Renal cortical epithelial cell (primary cell): ENCODE data around the gene TBCD. TPM values are rescaled to one million over a fixed set of nuclear protein-coding genes. Genes with fewer than 3 reads are reported as not detected.

ENCODE experiments used
- DNase-seq: peaks from one replicate; pipeline ENCODE4 v3.0.0-alpha.2; 2011; ENCODE audit warnings: low read depth
- total RNA-seq: library from RNA; depleted of rRNA; stranded (reverse); fragments of >200 nt; gene quantifications from 2 replicates; pipeline ENCODE4 v1.2.3, GENCODE V29; 2014

The TBCD gene
- total RNA-seq, 1 donor from 2014 or later = 38.5 TPM

DNA sequence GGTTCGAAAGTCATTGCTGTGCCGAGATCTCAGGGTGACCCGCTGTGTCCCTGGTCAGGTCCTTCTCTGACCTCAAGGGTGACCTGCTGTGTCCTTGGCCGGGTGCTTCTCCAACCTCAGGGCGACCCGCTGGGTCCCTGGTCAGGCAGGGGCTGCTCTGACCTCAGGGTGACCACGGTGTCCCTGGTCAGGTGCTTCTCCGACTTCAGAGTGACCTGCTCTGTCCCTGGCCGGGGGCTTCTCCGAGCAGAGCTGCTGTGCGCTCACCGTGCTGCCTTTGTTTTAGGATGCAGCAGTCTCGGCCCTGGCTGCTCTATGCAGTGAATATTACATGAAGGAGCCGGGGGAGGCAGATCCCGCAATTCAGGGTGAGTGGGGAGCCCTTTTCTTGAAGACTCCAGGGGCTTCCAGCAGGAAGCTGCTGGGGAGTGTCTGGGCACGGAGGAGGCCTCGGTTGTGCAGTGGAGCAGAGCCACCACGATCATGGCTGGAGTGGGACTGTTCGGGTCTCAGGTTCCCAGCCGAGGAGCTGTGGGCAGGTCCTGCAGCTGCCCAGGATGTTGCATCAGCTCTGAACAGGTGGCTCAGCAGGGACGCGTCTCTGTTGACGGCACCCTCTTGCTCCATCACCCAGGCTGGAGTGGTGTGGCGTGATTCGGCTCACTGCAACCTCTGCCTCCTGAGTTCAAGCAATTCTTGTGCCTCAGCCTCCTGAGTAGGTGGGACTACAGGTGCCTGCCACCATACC is 171.7 kb downstream of the TBCD start:
- DNase-seq = no peak

DNA sequence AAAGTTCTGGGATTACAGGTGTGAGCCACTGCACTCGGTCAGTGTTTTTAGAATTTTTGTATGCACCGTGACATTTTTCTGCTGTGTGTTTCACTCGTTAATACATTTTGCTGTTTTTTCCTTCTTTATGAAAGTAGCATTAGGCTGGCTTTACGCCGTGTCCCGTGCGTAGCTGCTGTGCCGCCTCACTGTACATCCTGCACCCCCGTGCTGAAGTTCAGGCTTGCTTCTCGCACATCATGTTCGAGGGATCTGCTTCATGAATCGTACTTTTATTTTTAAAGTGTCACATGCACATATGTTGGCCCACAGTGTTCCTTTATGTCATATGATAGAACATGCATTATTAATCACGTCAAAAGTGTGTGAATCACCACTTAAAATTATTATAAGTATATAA is 172.3 kb downstream of the TBCD start:
- DNase-seq = no peak

DNA sequence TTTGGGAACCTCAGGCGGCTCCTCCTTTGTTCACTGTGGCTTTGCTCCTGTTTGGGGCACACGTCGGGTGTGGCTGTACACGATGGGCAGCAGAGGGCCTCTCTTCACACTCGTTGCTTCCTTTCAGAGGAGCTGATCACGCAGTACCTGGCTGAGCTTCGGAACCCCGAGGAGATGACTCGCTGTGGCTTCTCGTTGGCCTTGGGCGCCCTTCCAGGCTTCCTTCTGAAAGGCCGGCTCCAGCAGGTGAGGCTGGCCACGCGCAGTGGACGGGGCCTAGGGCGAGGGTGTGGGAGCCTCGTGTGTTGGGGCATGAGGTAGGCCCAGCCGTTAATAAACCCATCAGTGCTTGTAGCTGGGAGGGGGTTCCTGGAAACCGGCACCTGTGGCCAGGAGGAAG is 172.9 kb downstream of the TBCD start:
- no peak for DNase-seq

DNA sequence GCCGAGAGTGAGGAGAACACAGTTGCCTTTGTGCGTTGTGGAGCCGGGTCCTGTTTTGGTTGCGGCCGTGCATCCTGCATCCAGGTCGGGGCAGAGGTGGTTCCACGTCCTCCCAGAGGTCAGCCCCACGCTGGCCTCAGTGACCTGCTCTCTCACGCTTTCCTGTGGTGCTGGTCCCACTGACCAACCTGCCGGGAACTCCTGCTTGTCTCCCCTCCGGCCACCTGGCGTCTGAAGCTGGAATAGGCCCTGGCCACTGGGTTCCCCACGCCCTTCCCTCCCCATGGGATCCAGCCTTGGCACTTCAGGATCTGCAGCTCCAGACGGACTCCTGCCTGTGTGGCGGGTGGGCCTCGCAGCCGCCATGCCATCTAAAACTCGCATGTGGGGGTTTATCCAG is 173.5 kb downstream of the TBCD start:
- DNase-seq = no peak

DNA sequence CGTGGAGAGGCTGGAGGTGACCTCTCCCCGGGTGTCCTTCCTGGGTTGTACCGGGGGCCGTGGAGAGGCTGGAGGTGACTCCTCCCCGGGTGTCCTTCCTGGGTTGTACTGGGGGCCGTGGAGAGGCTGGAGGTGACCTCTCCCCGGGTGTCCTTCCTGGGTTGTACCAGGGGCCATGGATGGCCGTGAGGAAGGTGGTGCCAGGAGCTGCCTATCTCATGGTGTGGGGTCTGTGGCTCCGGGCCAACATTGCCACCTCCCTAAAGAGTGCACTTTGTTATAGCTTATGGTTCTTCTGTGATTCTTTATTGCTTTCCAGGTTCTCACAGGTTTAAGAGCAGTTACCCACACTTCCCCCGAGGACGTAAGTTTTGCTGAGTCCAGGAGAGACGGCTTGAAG is 174.2 kb downstream of the TBCD start:
- DNase-seq = no peak

DNA sequence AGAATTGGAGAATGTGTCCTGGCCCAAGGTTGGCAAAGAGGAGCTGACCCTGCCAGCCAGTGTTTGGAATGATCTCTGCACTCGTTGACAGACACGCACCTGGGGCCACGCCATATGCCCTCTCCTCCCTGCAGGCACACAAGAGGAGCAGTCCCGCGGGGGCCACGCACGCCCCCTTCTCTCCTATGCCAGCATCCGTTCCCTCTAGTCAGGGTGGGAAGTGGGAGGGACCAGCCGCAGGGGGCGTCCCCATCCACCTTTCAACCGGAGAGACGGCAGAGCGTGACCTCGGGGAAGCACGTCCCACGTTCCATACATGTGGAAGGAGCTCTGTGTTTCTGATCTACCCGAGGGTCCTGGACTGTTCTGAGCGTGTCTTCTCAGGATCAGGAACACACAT is 174.9 kb downstream of the TBCD start:
- no peak for DNase-seq

DNA sequence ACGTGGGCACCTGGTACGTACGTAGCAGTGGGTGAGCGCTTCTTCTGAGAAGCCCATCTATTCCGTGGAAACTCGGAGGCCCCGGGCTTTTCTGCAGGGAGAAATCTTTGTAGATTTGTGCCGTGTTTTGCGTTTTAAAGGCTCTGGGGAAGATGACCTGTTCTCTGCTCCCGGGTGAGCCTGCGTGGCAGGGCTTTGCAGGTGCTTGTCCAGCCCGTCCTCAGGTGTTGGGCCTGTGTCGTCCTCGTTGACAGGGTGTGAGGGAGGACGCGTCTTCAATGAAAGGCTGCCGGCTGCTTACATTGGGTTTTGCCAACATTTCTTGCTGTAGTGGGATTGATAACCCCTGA is 175.4 kb downstream of the TBCD start:
- DNase-seq = no peak

DNA sequence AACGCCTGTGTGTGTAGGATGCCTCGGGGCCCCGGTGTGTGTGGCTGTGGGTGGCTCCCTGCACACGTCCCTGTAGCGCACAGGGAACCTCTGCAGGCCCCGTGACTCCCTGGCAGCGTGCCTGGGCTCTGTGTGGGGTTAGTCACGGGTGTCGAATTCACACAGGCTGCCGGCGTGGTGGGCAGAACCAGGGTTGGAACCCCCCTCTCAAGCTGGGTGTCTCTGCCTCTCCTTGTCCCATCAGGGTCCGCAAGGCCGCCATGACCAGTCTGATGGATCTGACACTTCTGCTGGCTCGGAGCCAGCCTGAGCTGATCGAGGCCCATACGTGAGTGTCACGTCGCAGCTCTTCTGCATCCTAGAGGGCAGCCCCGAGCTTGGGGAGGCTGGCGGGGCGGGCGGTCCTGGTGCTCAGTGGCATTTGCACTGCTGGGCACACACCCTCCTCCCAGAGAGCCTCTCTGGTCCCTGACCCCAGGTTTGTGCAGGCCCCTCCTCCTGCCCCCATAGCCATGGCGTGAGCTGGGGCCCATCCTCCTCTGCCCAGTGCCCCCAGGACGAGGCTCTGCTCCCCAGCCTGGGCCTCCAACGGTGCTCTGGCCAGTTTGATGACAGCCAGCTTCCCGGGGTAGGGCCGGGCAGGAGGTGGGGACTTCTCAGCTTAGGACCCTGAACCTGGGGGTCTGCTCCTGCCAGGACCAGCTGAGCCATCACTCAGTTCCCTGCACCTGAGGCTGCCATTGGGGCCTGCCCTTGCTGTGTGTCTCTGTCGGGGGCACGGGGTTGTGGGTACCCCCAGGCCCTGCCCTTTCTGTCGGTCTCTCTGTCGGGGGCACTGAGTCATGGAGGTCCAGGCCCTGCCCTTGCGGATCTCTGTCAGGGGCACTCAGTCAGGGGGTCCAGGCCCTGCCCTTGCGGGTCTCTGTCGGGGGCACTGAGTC is 176.1 kb downstream of the TBCD start:
- DNase-seq = no peak

DNA sequence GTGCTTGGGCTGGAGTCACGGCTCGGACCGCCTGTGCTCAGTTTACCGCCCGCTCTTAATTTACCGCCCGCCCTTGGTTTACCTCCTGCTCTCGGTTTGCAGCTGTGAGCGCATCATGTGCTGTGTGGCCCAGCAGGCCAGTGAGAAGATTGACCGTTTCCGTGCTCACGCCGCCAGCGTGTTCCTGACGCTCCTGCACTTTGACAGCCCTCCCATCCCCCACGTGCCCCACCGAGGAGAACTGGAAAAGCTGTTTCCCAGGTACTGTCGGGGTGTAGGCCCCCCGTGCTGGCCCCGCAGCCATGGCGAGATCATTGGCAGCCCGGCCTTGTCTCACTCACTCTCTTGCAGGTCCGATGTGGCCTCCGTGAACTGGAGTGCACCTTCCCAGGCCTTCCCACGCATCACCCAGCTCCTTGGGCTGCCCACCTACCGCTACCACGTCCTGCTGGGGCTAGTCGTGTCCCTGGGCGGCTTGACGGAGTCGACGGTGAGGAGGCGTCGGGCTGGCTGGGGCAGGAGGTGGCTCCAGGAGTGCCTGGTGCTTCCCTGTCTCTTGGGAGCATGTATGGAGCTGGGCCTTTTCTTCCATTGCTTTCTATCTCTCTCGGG is 177.3 kb downstream of the TBCD start:
- DNase-seq = no peak

DNA sequence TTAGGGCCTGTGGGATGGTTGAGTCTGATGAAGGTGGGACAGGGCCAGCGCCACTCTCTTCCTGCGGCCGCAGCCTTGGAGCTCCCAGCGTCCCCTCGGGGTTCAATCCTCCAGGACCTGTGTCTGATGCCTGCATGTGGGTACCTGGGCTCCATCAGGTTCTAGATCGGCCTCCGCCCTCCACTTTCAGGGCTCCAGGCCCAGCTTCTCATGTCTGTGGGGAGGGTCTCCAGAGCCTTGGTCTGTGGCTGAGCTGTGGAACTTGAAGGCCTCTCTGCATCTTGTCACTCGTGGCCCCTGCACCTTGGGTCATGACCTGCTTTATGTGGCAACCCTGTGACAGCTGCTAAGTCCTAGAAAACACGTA is 177.8 kb downstream of the TBCD start:
- DNase-seq = no peak

DNA sequence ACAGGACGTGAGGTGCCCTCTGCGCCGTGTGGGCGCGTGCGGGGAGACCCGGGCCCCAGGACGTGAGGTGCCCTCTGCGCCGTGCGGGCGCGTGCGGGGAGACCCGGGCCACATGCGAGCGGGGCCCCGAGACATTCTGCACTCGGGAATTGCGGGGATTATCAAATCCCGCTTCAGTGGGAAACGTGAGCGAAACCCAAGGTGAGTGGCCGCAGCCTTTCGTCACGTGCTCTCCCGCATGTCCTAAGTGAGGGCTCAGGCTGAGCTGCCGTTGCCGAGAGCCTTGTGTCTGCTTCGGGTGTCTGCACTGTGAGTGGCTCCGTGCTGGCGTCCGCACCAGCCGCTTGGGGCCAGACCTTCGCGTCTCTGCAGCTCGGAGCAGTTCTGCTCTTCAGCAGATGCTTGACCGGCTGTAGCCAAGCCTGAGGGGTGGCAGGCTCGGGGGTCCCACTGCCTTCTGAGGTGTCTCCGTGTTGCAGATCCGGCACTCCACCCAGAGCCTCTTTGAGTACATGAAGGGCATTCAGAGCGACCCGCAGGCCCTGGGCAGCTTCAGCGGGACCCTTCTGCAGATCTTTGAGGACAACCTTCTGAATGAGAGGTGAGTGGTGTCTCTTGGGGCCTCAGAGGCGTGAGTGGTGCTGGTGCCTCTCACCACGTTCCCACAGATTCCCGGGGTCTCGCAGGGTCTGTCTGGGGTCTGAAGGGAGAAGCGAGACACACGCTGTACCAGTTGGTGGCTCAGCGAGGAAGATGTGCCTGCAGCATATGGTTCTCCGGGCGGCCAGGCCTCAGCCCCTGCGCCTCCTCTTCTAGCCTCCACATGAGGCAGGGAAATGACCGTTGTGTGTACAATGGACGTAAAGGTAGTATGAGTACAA is 178.4 kb downstream of the TBCD start:
- DNase-seq = no peak

DNA sequence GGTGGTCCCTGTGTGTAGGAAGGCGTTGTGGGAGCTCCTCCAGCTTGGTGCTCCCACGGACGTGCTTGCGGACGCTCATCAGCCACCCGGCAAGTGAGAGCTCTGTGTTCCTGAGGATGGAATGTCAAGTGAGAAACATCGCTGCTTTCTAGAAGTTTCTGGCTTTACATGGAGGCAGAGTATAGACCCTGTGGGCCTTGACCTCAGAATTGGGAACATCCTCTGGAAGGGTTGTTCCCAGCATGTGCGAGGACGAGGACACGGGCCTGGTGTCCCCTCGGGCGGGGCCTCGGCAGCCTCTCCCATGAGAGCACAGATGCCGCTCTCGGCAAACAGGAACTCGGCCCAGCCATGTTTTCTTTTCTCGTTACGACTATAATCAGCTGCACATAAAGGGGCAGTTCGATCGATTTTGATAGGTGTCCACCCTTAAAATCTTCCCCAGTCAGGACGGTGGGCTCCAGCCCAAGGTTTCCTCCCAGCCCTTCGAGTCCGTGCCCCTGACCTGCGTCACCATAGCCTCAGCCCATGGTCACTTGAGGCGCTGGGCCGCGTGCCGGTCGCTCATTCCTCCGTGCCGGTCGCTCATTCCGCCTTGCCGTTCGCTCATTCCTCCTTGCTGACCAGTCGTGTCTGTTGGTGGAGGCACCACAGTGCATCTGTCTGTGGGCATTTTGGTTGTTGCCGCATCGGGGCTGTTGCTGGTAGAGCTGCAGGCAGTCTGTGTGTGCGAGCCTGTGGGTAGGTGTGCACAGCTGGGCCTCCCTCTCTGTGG is 179.2 kb downstream of the TBCD start:
- DNase-seq = no peak

DNA sequence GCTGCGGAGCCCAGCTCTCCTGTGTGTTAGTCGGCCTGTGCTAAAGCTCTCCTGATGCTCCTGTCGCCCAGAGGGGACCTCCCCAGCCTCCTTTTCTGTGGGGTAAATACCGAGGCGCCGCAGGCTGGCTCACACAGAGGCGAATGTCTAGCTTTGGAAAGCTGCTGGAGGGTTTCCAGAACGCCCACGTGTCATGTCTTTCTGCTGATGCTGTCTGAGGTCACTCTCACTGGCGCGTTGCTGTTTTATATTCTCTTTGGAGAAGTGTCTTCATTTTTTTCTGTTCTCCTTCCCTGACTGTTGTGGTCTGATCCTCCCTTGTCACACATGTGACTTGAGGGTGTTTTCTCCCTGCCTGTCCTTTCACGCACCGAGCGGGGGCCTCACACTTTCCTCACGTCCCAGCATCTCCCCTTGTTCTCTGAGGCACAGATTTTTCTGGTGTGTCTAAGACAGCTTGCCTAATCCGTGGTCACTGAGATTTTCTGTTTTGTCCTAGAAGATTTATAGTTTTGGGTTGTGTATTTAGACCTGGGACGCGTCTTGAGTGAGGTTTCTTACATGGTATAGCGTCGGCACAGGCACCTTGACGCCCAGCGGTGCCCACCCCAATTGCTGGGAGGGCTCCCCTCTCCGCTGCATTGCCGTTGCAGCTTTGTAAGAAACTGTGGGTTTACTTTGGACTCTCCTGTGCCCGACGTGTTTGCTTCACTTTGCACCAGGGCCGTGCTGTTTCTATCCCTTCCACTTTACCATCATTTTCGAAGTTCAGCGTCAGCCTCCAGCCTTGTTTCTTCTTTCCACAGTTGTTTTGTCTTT is 180.0 kb downstream of the TBCD start:
- no peak for DNase-seq

DNA sequence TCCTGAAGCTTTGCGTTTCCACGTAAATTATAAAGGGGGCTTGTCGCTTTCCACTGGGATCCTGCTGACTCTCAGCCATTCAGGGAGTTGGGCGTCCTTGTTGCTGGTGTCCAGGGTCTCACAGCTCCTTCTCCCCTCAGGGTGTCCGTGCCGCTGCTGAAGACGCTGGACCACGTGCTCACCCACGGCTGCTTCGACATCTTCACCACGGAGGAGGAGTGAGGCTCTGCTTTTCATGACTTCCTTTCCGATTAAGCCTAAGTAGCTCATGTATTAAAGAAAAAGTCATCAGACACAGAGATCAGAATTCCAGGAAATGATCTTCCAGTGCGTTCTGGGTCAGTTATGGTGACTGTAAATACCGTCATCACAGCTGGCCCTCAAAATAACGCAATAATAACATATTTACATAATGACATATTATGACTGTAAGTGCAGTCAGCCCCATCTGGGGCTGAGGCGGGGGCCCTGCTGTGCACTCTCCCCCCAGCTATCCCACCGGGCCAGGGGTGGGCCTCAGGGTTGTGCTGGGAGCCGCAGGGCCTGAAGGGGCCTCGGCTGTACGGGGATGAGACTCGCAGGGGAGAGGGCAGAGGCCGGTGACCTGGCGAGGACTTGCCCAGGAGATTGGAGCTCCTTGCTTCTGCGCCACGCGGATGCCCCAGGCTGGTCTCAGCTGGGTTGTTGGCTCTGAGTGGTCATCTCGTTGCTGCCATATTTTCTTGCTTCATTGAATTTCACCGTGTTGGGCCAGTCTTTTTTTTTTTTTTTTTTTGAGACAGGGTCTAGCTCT is 180.8 kb downstream of the TBCD start:
- DNase-seq = no peak

DNA sequence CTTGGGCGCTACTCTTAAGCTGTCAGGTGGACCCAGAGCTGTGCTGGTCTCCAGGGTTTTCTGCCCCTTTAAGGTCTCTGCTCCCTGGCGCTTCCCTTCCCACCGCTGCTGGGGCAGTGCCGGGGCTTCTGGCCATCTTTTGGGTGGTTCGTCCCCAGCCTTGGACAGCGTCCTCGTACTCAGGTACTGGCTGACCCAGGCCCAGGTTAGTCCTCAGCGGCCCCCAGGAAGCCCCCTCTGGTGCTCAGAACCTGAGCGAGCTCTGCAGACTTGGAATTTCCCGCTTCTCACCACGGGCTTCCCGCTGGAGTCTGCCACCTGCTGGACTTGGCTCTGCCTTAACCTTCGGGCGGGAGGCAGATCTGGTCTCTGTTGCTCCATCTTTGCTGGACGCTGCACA is 182.0 kb downstream of the TBCD start:
- no peak for DNase-seq

DNA sequence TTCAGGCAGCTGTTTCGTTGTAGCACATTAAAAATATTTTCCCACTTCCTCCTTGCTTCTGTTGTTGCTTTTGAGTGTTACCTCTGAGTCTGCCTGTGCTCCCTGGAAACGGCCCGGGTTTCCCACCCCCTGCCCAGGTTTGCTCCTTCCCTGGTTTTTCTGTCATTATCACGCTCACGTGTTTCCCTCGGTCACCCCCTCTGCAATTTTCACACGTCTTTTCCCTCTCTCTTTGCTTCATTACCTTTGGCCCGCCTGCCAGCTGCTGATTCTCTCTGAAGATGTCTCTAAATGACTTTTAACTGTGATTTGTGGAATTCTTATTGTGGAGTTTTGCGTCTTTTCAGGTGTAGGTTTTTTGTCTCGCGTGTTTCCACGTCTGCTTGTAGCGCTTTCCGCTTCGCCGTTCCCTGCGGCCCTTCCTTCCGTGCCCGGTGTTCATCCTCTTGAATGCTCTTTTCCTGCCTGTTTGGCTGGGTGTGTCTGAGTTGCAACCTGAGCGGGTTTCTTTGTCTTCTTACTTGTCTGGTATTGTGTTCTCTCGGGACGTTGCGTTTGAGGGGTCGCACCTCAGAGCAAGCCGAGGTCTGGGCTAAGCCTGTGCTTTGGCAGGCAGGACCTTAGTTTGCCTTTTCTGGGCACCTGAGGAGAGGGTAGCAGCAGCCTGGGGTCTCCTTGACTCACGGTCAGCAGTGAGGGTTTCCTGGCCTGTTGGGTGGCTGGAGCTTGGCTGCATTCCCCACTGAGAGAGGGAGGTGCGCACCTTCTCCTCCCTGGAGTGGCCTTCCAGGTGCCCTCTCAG is 184.3 kb downstream of the TBCD start:
- no peak for DNase-seq

DNA sequence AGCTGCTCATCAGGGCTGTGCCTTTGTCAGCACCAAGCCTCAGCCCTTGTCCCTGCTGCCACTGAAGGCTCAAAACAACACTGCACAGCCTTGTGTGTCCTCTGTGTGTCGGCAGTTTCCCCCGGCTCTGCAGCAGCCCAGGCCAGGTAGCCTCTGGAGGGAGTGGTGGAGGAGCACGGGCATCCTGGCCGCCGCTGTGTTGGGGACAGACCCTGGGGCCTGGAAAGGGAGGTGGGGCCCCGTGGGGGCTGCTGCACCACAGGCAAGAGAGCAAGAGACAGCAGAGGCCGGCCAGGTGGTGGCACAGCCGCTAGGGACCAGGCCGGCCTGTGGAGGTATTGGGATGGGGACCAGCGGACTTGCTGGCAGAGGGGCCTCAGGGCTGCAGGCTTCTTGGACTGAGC is 184.9 kb downstream of the TBCD start:
- no peak for DNase-seq
